Hematopoietic multipotent progenitor cell treated with erythropoietin and hydrocortisone succinate and interleukin-3 and kit ligand, for 8 days (in vitro differentiated cells): ENCODE results near the gene SERF1A.
"Not testable (repeated sequence)": the region's sequence is repeated elsewhere in the genome, so short reads cannot be mapped to it uniquely, and the experiment has no call there.

ENCODE experiments used
- DNase-seq: peaks from one replicate; pipeline ENCODE4 v3.0.0-alpha.2; 2015

SERF1A gene

DNA sequence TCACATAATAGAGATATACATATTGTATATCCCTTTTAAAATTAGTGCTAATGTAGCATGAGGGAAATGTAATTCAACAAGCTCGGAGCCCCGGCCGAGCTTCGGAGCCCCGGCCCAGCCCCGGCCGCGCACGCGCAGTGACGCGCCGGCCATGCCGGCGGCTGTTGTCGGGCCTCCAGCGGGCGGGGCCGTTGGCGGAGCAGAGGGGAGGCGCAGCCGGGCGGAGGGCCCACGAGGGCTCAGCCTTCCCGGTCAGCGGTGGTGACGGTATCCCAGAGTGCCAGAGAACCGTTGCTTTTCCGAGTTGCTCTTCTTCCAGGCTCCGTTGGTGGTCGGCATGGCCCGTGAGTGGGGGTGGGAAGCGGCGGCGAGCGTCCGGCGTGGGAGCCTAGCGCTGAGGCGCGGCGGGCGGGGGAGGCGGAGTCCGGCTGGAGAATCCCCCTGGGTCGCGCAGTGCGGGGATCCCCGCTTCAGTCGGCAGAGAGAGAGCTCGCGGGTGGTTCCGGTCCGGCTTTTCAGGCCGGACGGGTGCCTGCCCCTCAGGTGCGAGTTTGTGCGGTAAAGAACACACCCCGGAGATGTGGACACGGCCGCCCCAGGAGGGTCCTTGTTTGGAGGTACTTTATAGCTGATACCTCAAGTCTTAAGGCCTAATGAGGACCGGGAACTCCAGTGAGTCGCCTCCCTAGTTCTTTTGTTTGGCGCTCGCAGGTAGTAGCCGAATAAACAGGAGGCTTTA is at the start of gene SERF1A:
Gene SERF1A (plus strand): TSS at position 137 of the 739 bp plus-strand sequence. CDS start 201 bp downstream, at position 338.
- DNase-seq = not testable (repeated sequence)

DNA sequence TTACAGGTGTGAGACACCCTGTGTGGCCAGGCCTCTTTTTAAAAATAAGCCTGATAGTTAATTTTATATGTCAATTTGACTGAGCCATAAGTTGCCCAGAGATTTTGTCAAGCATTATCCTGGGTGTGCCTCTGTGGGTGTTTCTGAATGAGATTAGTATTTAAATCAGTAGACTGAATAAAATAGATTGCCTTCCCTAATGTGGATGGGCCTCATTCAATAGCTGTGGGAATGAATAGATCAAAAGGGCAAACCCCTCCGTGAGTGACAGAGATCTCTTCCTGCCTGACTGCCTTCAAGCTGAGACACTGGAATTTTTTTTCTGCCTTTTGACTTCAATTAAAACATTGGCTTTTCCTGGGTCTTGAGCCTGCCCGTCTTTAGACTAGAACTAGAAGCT is 33.7 kb upstream of the SERF1A start:
- not testable (repeated sequence) for DNase-seq

DNA sequence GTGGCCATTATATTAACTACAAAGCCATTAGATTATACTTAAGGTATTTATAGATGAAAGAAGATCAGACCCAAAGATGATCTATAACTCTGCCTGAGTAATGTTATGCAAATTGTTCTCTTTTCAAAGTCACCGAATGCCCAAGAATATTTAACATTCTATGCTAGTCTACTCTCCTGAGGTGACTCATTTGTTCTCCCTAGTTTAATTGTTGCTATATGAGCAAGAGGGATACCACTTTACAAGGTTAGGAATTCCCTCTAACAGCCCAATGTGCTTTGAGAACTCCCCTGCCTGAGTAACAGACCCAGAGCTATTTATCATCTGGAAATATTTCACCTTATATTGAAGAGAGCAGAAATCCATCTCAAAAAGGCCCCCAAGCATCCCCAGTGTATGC is 29.8 kb upstream of the SERF1A start:
- not testable (repeated sequence) for DNase-seq

DNA sequence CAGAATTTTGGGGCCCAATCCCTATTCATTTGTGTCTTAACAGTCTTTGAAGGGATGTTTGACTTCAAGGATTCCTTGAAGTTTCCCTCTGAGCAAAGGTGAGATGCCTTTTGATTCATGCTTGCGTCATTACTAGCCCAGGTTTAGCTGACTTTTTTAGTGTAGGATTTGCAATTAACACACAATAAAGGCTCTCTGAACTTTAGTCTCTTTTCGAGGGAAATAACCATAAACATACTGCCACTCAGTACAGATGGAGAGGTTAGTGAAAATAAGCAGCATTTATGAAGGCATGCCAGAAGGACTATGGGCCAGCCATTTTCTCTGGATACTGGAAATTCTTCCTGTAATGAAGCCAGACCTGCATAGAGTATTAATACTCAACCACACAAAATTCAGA is 4.4 kb upstream of the SERF1A start:
- not testable (repeated sequence) for DNase-seq

- not testable (repeated sequence) for DNase-seq
These were observed 753 bp downstream of the SERF1A start for GRCh38 chr5:70901272-70901571.

DNA sequence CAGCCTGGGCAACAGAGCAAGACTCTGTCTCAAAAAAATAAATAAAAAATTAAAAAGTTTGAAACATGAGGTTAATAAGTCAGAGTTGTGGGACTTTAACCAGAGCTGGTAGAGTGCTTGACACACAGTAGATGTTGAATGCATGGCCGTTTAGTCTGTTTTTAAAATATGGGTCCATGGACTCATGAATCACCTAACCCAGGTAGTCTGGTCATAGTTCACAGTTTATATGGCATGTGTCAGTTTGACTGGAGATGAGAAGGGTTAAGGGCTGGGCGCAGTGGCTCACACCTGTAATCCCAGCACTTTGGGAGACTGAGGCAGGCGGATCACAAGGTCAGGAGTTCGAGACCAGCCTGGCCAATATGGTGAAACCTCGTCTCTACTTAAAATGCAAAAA is 6.2 kb downstream of the SERF1A start:
- DNase-seq = not testable (repeated sequence)

DNA sequence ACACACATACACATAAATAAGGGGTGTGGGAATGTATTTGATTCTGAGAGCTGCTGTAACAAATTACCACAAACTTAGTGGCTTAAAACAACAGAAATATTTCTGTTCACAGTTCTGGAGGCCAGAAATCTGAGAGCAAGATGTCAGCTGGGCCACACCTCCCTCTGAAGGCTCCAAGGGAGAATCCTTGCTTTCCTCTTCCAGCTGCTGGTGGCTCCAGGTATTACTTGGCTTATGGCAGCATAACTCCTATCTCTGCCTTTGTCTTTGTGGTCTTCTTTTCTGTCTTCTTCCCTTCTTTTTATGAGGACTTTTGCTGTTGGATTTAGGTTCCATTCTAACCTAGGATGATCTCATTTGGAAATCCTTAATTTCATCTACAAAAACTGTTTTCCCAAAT is 16.4 kb downstream of the SERF1A start:
- DNase-seq = not testable (repeated sequence)

- not testable (repeated sequence) for DNase-seq
These were observed 24.7 kb downstream of the SERF1A start for GRCh38 chr5:70925211-70925562.

- not testable (repeated sequence) for DNase-seq
These were observed 31.4 kb downstream of the SERF1A start for GRCh38 chr5:70931709-70932368.

GRCh38 chr5:70932560-70932959 is 32.1 kb downstream of the SERF1A start:
- DNase-seq = not testable (repeated sequence)

- not testable (repeated sequence) for DNase-seq
These were observed 52.6 kb downstream of the SERF1A start for GRCh38 chr5:70953068-70953467.
